Vagina (tissue), 2 donors: ENCODE data around the gene SLC16A8.

ENCODE experiments used
- POLR2A ChIP-seq, 2 donors: fragments of 450-650 bp; IDR thresholded peaks; one replicate each; pipeline ENCODE4 v1.6.1; 2017; ENCODE audit warnings: antibody characterized with exemption in 2 of 2, mild to moderate bottlenecking in 2 of 2, moderate library complexity in 2 of 2
- TF ChIP-seq, protein P1 (sequence below), 3 experiments: fragments of 450-650 bp in 2 of 3; fragments of 200-600 bp in 1 of 3; sonication (generic) in 1 of 3; IDR thresholded peaks; one replicate each; pipeline ENCODE4 v1.5.1; 2017 to 2019; ENCODE audit warnings: antibody characterized with exemption in 3 of 3, mild to moderate bottlenecking in 2 of 3, moderate library complexity in 2 of 3

DNA sequence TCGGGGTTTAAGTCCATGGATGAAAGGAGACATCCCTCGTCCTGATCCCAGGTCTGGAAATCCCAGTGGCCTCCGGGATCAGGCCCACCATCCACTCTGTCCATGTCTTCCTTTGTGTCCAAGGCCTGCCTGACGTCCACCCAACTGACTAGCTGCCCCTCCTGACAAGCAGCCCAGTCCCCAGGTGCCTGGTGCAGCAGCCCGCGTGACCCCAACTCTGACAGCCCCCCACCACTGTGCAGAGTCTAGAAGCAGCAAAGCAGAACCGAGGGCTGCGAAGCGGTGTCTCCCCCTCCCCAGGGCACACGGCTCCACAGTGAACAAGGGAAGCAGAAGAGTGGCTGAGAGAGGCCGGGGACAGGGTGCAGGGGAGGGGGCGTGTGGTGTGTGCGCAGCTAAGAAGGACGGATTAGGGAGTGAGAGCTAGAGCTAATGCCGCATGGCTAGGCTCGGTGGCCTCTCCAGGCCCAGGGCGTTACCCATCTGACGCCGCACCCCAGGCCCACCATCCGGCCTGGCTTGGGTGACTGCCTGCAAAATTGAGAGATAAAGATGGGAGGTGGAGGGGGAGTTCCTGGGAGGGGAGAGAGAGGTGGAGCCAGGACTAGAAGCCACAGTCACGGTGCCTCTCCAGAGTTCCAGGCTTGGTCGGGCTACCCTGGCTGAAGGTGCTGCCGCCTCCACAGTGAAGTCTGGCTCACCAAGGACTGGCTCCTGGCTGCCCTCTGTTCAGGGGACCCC lies 43.1 kb upstream of the SLC16A8 start:
- TF ChIP-seq, protein P1, sequence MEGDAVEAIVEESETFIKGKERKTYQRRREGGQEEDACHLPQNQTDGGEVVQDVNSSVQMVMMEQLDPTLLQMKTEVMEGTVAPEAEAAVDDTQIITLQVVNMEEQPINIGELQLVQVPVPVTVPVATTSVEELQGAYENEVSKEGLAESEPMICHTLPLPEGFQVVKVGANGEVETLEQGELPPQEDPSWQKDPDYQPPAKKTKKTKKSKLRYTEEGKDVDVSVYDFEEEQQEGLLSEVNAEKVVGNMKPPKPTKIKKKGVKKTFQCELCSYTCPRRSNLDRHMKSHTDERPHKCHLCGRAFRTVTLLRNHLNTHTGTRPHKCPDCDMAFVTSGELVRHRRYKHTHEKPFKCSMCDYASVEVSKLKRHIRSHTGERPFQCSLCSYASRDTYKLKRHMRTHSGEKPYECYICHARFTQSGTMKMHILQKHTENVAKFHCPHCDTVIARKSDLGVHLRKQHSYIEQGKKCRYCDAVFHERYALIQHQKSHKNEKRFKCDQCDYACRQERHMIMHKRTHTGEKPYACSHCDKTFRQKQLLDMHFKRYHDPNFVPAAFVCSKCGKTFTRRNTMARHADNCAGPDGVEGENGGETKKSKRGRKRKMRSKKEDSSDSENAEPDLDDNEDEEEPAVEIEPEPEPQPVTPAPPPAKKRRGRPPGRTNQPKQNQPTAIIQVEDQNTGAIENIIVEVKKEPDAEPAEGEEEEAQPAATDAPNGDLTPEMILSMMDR (IDR thresholded peaks at IDR 0.05) = no peak
- no peak for TF ChIP-seq POLR2A (IDR thresholded peaks at IDR 0.05)
